HG03196 (cell line): Measurements from ENCODE around the gene KIF2A.
A peak's percentile ranks its signal among the peaks of the same experiment; 100 is the strongest.

Experiments
- ATAC-seq: cut with Tn5 transposase; IDR thresholded peaks from one replicate; pipeline ENCODE4 v1.9.1; 2021; ENCODE audit not compliant: unreplicated experiment

Gene KIF2A

GRCh38 chr5:62327138-62328053 lies 21.4 kb downstream of the KIF2A start:
- ATAC-seq, result no peak

- ATAC-seq, result no peak
These were observed 22.9 kb downstream of the KIF2A start for GRCh38 chr5:62328772-62329491.

- no peak for ATAC-seq
These were observed 24.3 kb downstream of the KIF2A start for GRCh38 chr5:62330302-62330701.

- no peak for ATAC-seq
These were observed 25.9 kb downstream of the KIF2A start for GRCh38 chr5:62331921-62332320.

DNA sequence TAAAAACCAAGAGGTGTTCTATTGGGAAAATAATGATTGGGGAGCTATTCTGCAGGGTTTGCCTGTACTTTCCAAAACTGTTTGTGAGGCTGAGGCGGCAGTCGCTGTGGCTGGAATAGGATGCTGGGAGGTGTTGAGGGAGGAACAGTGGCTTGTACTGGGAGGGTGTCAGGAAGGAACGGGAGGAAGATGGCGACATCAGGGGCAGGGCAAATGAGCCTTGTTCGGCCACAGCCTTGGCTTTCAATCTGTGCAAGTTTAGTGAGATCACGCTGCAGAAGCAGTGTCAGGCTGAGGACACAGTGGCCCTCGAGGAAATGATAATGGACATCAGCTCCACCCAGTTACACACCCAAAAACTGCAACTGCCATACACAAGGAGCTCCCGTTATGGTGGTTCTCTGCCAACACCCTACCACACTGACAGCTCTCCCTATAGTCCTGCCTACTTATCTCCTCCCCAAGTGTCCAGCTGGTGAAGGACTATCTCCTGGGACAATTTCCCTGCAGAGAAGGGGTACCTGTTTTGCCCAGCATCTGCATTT lies 27.3 kb downstream of the KIF2A start:
- ATAC-seq, result no peak

GRCh38 chr5:62334082-62334481 lies 28.1 kb downstream of the KIF2A start:
- no peak for ATAC-seq

DNA sequence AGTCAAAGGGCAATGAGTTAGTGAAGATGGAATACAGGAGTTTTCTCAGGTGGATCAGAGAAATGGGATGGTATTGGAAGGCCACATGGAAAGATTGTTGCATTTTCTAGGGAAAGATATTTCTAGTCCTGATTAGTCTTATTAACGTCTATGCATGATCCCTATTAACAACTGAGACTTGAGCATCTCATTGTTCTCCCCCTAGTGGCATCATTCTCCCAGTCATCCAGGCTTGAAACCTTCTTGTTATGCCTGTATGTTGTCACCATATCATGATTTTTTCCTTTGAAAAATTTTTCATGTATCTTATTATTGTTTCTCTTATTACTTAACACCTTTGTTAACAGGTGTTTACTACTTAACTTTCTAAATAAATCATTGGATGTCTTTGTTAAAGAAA lies 34.4 kb downstream of the KIF2A start:
- no peak for ATAC-seq

DNA sequence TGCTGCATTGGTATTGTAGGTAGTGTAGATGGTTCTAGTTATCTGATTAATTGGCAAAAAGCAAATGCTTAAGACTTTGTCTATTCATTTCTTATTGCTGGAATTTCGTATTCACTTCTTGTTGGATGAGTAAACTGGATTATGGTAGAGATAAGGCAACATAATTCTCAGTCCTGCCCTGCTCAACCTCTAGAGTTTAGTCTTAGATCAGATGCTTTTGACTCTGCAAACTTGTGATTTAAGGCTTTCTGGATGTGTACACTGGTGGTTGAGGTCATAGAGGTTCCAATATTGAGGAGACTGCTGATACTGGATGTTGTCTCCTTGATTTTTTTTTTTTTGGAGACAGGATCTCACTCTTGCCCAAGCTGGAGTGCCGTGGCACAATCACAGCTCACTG lies 35.0 kb downstream of the KIF2A start:
- ATAC-seq, result no peak

GRCh38 chr5:62341783-62342475 lies 35.9 kb downstream of the KIF2A start:
- ATAC-seq, result peak; percentile 48

- peak; percentile 41 for ATAC-seq
These were observed 36.5 kb downstream of the KIF2A start for GRCh38 chr5:62342476-62342837.

- ATAC-seq, result no peak
These were observed 37.4 kb downstream of the KIF2A start for GRCh38 chr5:62343428-62343827.

DNA sequence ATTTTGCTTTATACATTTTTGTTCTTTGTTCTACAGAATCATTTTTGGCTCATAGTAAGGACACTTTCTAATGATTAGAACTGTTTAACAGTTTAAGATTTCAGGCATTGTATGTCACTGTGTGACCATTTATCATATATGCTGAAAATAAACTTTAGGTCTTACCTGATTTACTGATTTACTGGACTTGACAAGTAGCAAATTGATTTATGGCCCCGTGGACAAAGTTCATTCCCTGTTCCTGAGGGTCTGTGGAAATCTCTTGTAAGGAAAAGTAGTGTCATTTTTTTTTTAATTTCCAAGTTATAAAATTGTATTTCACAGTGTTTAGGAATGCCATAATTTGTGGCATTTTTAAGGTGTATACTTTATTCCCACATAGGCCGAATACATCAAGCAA lies 40.7 kb downstream of the KIF2A start:
- ATAC-seq, result no peak

DNA sequence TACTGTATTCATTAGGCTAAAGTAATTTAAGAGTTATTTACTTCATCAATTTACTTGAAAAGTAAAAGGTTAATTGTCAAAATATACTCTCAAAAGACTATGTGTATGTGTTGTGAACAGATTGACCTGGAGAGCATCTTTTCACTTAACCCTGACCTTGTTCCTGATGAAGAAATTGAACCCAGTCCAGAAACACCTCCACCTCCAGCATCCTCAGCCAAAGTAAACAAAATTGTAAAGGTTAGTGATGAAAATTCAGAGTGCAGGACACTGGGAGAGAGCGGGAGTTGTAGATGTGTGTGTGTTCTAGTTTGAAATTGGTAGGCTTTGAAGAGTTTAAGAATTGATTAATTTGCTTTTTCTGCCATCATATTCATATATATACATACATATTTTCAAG lies 41.9 kb downstream of the KIF2A start:
- ATAC-seq, result no peak

GRCh38 chr5:62348723-62349481 lies 42.9 kb downstream of the KIF2A start:
- ATAC-seq, result no peak

- ATAC-seq, result no peak
These were observed 48.2 kb downstream of the KIF2A start for GRCh38 chr5:62354028-62354874.

GRCh38 chr5:62362701-62363100 lies 56.7 kb downstream of the KIF2A start:
- no peak for ATAC-seq

- ATAC-seq, result no peak
These were observed 63.0 kb downstream of the KIF2A start for GRCh38 chr5:62369039-62369438.

GRCh38 chr5:62371409-62371808 lies 65.4 kb downstream of the KIF2A start:
- no peak for ATAC-seq

DNA sequence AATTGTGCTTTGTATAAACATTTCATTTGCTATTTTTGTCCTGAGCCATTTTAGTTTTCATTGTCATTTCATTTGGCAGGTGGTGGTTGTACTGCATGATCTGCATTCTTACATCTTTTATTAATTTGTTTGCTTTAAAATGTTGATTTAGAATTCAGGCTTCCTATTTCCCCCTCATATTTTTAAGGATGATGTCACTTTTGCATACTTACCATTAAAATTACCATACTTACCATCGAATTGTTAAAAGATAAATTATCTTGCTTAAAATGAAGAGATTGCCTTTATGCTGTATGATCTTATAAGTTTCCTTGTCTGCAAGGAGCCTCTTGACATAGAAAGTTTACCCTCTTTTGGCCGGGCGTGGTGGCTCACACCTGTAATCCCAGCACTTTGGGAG lies 66.6 kb downstream of the KIF2A start:
- ATAC-seq, result no peak

DNA sequence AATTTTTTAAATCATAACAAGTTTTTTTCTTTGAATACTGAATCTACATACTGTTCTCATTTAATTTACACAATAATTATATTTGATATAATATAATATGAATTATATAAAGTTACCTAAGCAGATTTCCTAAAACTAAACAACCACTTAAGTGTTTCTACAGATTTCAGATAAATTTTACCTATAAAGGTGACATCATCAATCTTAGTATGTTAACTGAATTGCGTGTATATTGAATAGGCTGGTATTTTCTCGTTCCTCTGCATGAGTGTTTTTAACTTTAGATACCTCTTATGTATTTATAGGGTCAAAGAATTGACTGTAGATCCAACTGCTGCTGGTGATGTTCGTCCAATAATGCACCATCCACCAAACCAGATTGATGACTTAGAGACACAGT lies 67.4 kb downstream of the KIF2A start:
- no peak for ATAC-seq
